ENCODE data around the gene EFR3B.

- TF ChIP-seq, protein P1, sequence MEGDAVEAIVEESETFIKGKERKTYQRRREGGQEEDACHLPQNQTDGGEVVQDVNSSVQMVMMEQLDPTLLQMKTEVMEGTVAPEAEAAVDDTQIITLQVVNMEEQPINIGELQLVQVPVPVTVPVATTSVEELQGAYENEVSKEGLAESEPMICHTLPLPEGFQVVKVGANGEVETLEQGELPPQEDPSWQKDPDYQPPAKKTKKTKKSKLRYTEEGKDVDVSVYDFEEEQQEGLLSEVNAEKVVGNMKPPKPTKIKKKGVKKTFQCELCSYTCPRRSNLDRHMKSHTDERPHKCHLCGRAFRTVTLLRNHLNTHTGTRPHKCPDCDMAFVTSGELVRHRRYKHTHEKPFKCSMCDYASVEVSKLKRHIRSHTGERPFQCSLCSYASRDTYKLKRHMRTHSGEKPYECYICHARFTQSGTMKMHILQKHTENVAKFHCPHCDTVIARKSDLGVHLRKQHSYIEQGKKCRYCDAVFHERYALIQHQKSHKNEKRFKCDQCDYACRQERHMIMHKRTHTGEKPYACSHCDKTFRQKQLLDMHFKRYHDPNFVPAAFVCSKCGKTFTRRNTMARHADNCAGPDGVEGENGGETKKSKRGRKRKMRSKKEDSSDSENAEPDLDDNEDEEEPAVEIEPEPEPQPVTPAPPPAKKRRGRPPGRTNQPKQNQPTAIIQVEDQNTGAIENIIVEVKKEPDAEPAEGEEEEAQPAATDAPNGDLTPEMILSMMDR (IDR thresholded peaks at IDR 0.05; ENCODE audit: insufficient read depth, low read depth, low read length), result no peak
- TF ChIP-seq EZH2 (IDR thresholded peaks at IDR 0.05; ENCODE audit: insufficient read depth, low read length), result no peak
Observed at GRCh38 chr2:25119263-25119662, 77.4 kb downstream of the EFR3B start.
